ENCODE data around the gene CSNK2A3.
"Not testable (repeated sequence)": the region's sequence is repeated elsewhere in the genome, so short reads cannot be mapped to it uniquely, and the experiment has no call there.

CSNK2A3 gene

GRCh38 chr11:11379661-11380060, 26.6 kb upstream of the CSNK2A3 start:
- DNase-seq (ENCODE audit: low read depth) = no peak

GRCh38 chr11:11378184-11378940, 25.3 kb upstream of the CSNK2A3 start:
- no peak for DNase-seq (ENCODE audit: low read depth)

GRCh38 chr11:11374358-11375148, 21.5 kb upstream of the CSNK2A3 start:
- no peak for DNase-seq (ENCODE audit: low read depth)

GRCh38 chr11:11373934-11374333, 20.9 kb upstream of the CSNK2A3 start:
- DNase-seq (ENCODE audit: low read depth) = no peak

- no peak for DNase-seq (ENCODE audit: low read depth)
Measured at GRCh38 chr11:11372461-11372860, 19.4 kb upstream of the CSNK2A3 start.

- DNase-seq (ENCODE audit: low read depth) = no peak
Measured at GRCh38 chr11:11370962-11371303, 17.9 kb upstream of the CSNK2A3 start.

- no peak for DNase-seq (ENCODE audit: low read depth)
Measured at GRCh38 chr11:11370255-11370961, 17.4 kb upstream of the CSNK2A3 start.

- DNase-seq (ENCODE audit: low read depth) = no peak
Measured at GRCh38 chr11:11366793-11367192, 13.7 kb upstream of the CSNK2A3 start.

- no peak for DNase-seq (ENCODE audit: low read depth)
Measured at GRCh38 chr11:11363674-11364073, 10.6 kb upstream of the CSNK2A3 start.

GRCh38 chr11:11359611-11360010, 6.6 kb upstream of the CSNK2A3 start:
- DNase-seq (ENCODE audit: low read depth) = no peak

- no peak for DNase-seq (ENCODE audit: low read depth)
Measured at GRCh38 chr11:11356842-11357241, 3.8 kb upstream of the CSNK2A3 start.

- DNase-seq (ENCODE audit: low read depth) = not testable (repeated sequence)
Measured at GRCh38 chr11:11351851-11352250, 1.2 kb downstream of the CSNK2A3 start.

- no peak for DNase-seq (ENCODE audit: low read depth)
Measured at GRCh38 chr11:11351042-11351586, 1.9 kb downstream of the CSNK2A3 start.

- DNase-seq (ENCODE audit: low read depth) = no peak
Measured at GRCh38 chr11:11349870-11350337, 3.1 kb downstream of the CSNK2A3 start.

GRCh38 chr11:11349106-11349825, 3.8 kb downstream of the CSNK2A3 start:
- no peak for DNase-seq (ENCODE audit: low read depth)

- no peak for DNase-seq (ENCODE audit: low read depth)
Measured at GRCh38 chr11:11348303-11348702, 4.7 kb downstream of the CSNK2A3 start.

- DNase-seq (ENCODE audit: low read depth) = no peak
Measured at GRCh38 chr11:11347592-11347991, 5.5 kb downstream of the CSNK2A3 start.

GRCh38 chr11:11346303-11346702, 6.7 kb downstream of the CSNK2A3 start:
- DNase-seq (ENCODE audit: low read depth) = no peak

- no peak for DNase-seq (ENCODE audit: low read depth)
Measured at GRCh38 chr11:11345099-11345498, 8.0 kb downstream of the CSNK2A3 start.

GRCh38 chr11:11344045-11344444, 9.0 kb downstream of the CSNK2A3 start:
- DNase-seq (ENCODE audit: low read depth) = no peak

- no peak for DNase-seq (ENCODE audit: low read depth)
Measured at GRCh38 chr11:11338304-11338703, 14.7 kb downstream of the CSNK2A3 start.

- DNase-seq (ENCODE audit: low read depth) = no peak
Measured at GRCh38 chr11:11336664-11337063, 16.4 kb downstream of the CSNK2A3 start.

Measured in stimulated activated CD8-positive, alpha-beta memory T cell treated with anti-CD3 and anti-CD28 coated beads, Interleukin-7, amount 100 ng/mL, for 24 hours (primary cell).